ENCODE measurements around the gene SYT13.
A peak's percentile ranks its signal among the peaks of the same experiment; 100 is the strongest.

- peak; percentile 58 for TF ChIP-seq CTCF (IDR thresholded peaks at IDR 0.05; ENCODE audit: borderline replicate concordance, extremely low read depth, low read length, poor library complexity, severe bottlenecking)
- TF ChIP-seq EZH2 (IDR thresholded peaks at IDR 0.05; ENCODE audit: borderline replicate concordance, low read depth, low read length, severe bottlenecking): no peak
These were observed 19.1 kb downstream of the SYT13 start for GRCh38 chr11:45267052-45267451.

Data from DND-41 (cell line).